DND-41 (cell line): ENCODE results near the gene CTSE.
A peak's percentile ranks its signal among the peaks of the same experiment; 100 is the strongest.

ENCODE experiments used
- ATAC-seq: fragments of 200-7000 bp; cut with Tn5 transposase; 3 replicates; pipeline ENCODE4 v1.9.1; 2021; ENCODE audit warnings: low read depth; ENCODE audit not compliant: insufficient read depth
- DNase-seq: peaks from one replicate; pipeline ENCODE4 v3.0.0-alpha.2; 2020
- H2AFZ ChIP-seq: 2 replicates; pipeline ENCODE4 v1.6.0; 2012; ENCODE audit warnings: low read depth, low read length
- H3K27ac ChIP-seq: 2 replicates; pipeline ENCODE4 v1.5.1; 2012; ENCODE audit warnings: low read length, inconsistent platforms
- H3K27me3 ChIP-seq: fragments of 200-600 bp; sonication (generic); 2 replicates; pipeline ENCODE4 v1.6.0; 2012; ENCODE audit warnings: low read length, mild to moderate bottlenecking, inconsistent platforms; ENCODE audit not compliant: insufficient read depth, poor library complexity
- H3K36me3 ChIP-seq: 2 replicates; pipeline ENCODE4 v1.5.1; 2012; ENCODE audit warnings: low read length, inconsistent platforms; ENCODE audit not compliant: insufficient read depth
- H3K4me1 ChIP-seq: 2 replicates; pipeline ENCODE4 v1.5.1; 2012; ENCODE audit warnings: mild to moderate bottlenecking, low read length; ENCODE audit not compliant: insufficient read depth
- H3K4me2 ChIP-seq: 2 replicates; pipeline ENCODE4 v1.6.0; 2012; ENCODE audit warnings: mild to moderate bottlenecking, moderate library complexity, low read length, inconsistent platforms; ENCODE audit not compliant: insufficient read depth
- H3K4me3 ChIP-seq, 2 experiments: fragments of 200-600 bp in 1 of 2; shearing (Covaris generic) in 1 of 2; 2 replicates each; pipeline ENCODE4 v1.5.1; 2012 to 2016; ENCODE audit warnings: inconsistent platforms in 2 of 2, low read length in 2 of 2, mild to moderate bottlenecking in 2 of 2, low read depth in 1 of 2, moderate library complexity in 1 of 2
- H3K79me2 ChIP-seq: 2 replicates; pipeline ENCODE4 v1.6.0; 2012; ENCODE audit warnings: low read length, inconsistent platforms; ENCODE audit not compliant: insufficient read depth
- H3K9ac ChIP-seq: 2 replicates; pipeline ENCODE4 v1.6.0; 2012; ENCODE audit warnings: low read depth, mild to moderate bottlenecking, inconsistent platforms, low read length, moderate library complexity
- H3K9me3 ChIP-seq: 2 replicates; pipeline ENCODE4 v1.5.1; 2012; ENCODE audit warnings: low read length, moderate library complexity, mild to moderate bottlenecking, inconsistent platforms; ENCODE audit not compliant: insufficient read depth, severe bottlenecking
- H4K20me1 ChIP-seq: 2 replicates; pipeline ENCODE4 v1.6.0; 2012; ENCODE audit warnings: low read length; ENCODE audit not compliant: insufficient read depth
- EZH2 ChIP-seq: IDR thresholded peaks from 3 replicates; pipeline ENCODE4 v1.6.1; 2012; ENCODE audit warnings: borderline replicate concordance, low read depth, mild to moderate bottlenecking, moderate library complexity, low read length, inconsistent platforms; ENCODE audit not compliant: severe bottlenecking
- TF ChIP-seq, protein P1 (sequence below): IDR thresholded peaks from 2 replicates; pipeline ENCODE4 v1.5.1; 2012; ENCODE audit warnings: borderline replicate concordance, low read length, moderate library complexity, mild to moderate bottlenecking; ENCODE audit not compliant: poor library complexity, severe bottlenecking; ENCODE audit errors: extremely low read depth

Gene CTSE

GRCh38 chr1:206012086-206012859, 11.4 kb downstream of the CTSE start:
- H3K36me3 ChIP-seq: no peaks in the 10 kb centered on the region
- peak overlapping the region in 1 of 2 experiments; percentile 23; a peak in 1 of 4 replicates for H3K4me3 ChIP-seq
- H3K4me1 ChIP-seq: peaks cover 14% of the 10 kb centered on the region
- TF ChIP-seq EZH2: no peak
- TF ChIP-seq, protein P1, sequence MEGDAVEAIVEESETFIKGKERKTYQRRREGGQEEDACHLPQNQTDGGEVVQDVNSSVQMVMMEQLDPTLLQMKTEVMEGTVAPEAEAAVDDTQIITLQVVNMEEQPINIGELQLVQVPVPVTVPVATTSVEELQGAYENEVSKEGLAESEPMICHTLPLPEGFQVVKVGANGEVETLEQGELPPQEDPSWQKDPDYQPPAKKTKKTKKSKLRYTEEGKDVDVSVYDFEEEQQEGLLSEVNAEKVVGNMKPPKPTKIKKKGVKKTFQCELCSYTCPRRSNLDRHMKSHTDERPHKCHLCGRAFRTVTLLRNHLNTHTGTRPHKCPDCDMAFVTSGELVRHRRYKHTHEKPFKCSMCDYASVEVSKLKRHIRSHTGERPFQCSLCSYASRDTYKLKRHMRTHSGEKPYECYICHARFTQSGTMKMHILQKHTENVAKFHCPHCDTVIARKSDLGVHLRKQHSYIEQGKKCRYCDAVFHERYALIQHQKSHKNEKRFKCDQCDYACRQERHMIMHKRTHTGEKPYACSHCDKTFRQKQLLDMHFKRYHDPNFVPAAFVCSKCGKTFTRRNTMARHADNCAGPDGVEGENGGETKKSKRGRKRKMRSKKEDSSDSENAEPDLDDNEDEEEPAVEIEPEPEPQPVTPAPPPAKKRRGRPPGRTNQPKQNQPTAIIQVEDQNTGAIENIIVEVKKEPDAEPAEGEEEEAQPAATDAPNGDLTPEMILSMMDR: peak; percentile 25
- ATAC-seq (peak; percentile 100), DNase-seq (peak; percentile 84)
- no peaks in the 10 kb centered on the region for H4K20me1 ChIP-seq
- no peak overlapping the region for H3K9ac ChIP-seq
- no peaks in the 10 kb centered on the region for H3K9me3 ChIP-seq
- H3K27ac ChIP-seq: peak overlapping the region; percentile 68
- peak overlapping the region; percentile 35 for H3K4me2 ChIP-seq
- H3K79me2 ChIP-seq: no peaks in the 10 kb centered on the region
- no peaks in the 10 kb centered on the region for H3K27me3 ChIP-seq
- peak overlapping the region; percentile 88 for H2AFZ ChIP-seq

- Histone ChIP-seq H3K27ac (no peak overlapping the region), H3K27me3 (no peaks in the 10 kb centered on the region), H3K79me2 (no peaks in the 10 kb centered on the region), H3K36me3 (no peaks in the 10 kb centered on the region), H4K20me1 (no peaks in the 10 kb centered on the region), H3K4me2 (no peak overlapping the region), H3K4me3 (no peak overlapping the region), H3K9ac (no peak overlapping the region), H2AFZ (no peak overlapping the region), H3K9me3 (no peaks in the 10 kb centered on the region), H3K4me1 (peaks cover 14% of the 10 kb centered on the region)
- no peak for DNase-seq
- ATAC-seq: no peak
- TF ChIP-seq, protein P1: no peak
- TF ChIP-seq EZH2: no peak
These were observed 12.6 kb downstream of the CTSE start for GRCh38 chr1:206011057-206011456.

DNA sequence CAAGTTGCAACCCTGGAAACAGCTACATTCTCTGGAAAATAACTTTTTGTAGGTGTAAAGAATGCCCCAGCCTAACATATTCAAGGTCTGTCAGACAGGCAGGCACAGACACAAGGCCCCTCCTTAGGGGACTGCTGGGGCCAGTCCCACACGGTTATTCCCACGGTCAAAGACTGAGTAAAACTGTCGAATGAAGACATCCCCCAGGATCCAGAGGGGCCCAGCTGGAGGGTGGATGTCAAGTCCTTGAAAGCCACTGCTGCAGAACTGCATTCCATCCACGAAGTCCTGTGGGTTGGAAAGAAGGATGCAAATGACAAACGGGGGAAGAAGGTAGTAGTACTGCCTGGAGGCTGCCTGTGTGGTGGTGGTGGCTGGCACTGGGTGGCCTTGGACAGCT, 13.6 kb downstream of the CTSE start:
- no peak overlapping the region for H3K4me3 ChIP-seq
- no peak overlapping the region for H2AFZ ChIP-seq
- DNase-seq: no peak
- no peak overlapping the region for H3K4me2 ChIP-seq
- H3K4me1 ChIP-seq: peaks cover 14% of the 10 kb centered on the region
- H3K79me2 ChIP-seq: no peaks in the 10 kb centered on the region
- TF ChIP-seq EZH2: no peak
- TF ChIP-seq, protein P1: no peak
- no peaks in the 10 kb centered on the region for H3K27me3 ChIP-seq
- H3K27ac ChIP-seq: no peak overlapping the region
- H3K36me3 ChIP-seq: no peaks in the 10 kb centered on the region
- H4K20me1 ChIP-seq: no peaks in the 10 kb centered on the region
- no peak for ATAC-seq
- H3K9ac ChIP-seq: no peak overlapping the region
- no peaks in the 10 kb centered on the region for H3K9me3 ChIP-seq
